Measurements from ENCODE around the gene FOXP1.

- no peak for TF ChIP-seq EP300 (IDR thresholded peaks at IDR 0.05)
- peak; percentile 18 to 56 for TF ChIP-seq POLR2AphosphoS5 (IDR thresholded peaks at IDR 0.05)
Measured at GRCh38 chr3:71121429-71122167, 461.9 kb downstream of the FOXP1 start.

Data from esophagus muscularis mucosa (tissue), 3 donors.